ENCODE results near the gene TRIP12.
"Not testable (repeated sequence)": the region's sequence is repeated elsewhere in the genome, so short reads cannot be mapped to it uniquely, and the experiment has no call there.

The TRIP12 gene

DNA sequence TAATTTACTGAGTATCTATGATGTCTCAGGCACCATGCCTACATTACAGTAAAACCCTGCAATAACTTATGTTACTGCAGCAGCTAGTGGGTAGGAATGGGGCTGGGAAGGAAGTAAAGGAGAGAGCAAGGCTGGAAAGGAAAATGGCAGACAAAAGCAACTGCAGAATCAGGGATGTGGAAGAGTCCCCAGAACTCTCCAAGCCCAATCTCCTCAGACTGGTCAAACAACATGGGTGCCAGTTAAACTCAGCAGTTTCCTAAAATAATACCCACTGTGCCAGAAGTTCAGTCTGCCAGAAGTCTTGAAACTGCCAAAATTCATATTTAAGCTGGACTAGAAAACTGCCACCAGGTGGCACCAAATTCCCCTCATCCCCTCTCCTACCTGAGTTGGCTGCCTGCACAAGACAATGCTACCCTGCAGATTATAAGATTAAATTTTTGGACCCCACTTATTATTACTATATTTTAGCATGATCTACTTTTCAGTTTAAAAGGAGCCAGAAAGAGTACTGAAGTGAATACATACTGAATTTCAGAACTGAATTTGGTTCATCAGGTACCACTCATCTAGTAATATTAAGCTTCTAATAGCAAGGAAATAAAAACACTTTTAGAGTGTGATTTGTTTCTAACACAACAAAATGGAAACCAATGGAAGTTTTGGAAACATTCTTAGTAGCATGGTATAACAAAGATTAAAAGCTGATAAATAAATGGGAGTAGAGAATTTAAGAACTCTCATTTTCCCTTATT, 120.6 kb downstream of the TRIP12 start:
- H3K36me3 ChIP-seq (ENCODE audit: control insufficient read depth, insufficient read depth, low read length): peaks cover 17% of the 10 kb centered on the region
- no peak overlapping the region for H3K9ac ChIP-seq (ENCODE audit: low read length)

DNA sequence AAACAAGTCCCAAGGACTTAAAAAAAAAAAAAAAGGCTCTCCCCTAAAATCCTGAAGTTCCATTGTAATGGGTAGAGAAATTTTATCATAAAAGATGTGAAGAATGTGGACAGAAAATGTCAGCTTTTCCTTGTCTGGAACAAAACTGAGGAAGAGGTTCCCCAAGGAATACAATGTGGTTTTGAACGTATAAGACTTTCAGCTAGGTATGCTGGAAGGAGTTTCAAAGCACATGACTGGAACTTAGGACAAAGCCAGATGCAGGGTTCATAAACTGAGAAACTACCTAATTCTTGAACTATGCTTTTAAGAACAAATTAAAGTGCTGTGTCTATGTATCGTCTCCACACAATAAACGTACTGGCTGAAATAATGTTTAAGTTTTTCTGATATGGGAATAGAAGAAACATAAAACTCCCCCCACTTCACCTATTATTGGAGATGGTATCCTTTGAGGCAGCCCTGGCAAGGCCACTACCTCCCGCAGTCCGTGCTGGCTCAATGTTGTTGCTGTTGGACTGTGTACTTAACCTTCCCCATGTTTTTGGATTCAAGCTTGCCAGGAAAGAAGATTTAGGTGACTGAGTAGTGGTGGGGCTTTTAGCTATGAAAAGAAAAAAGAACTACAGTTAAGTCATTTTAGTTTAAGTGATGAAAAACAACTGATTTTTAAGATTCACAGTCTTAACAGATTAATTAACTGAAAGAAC, 123.2 kb downstream of the TRIP12 start:
- Histone ChIP-seq H3K4me1 (ENCODE audit: control insufficient read depth, insufficient read depth, low read length) (peaks cover 4% of the 10 kb centered on the region), H3K27ac (ENCODE audit: low read depth, low read length) (peak overlapping the region; percentile 10), H3K27me3 (ENCODE audit: control insufficient read depth, insufficient read depth, low read length) (no peaks in the 10 kb centered on the region), H3K36me3 (ENCODE audit: control insufficient read depth, insufficient read depth, low read length) (peaks cover 26% of the 10 kb centered on the region), H3K9ac (ENCODE audit: low read length) (no peak overlapping the region), H3K4me3 (ENCODE audit: low read length) (no peak overlapping the region)

More for the DNA sequence above, 120.6 kb downstream of the TRIP12 start:
- H3K27ac ChIP-seq (ENCODE audit: low read depth, low read length): no peak overlapping the region
- H3K4me3 ChIP-seq (ENCODE audit: low read length): no peak overlapping the region
- H3K27me3 ChIP-seq (ENCODE audit: control insufficient read depth, insufficient read depth, low read length): no peaks in the 10 kb centered on the region
- peaks cover 4% of the 10 kb centered on the region for H3K4me1 ChIP-seq (ENCODE audit: control insufficient read depth, insufficient read depth, low read length)

DNA sequence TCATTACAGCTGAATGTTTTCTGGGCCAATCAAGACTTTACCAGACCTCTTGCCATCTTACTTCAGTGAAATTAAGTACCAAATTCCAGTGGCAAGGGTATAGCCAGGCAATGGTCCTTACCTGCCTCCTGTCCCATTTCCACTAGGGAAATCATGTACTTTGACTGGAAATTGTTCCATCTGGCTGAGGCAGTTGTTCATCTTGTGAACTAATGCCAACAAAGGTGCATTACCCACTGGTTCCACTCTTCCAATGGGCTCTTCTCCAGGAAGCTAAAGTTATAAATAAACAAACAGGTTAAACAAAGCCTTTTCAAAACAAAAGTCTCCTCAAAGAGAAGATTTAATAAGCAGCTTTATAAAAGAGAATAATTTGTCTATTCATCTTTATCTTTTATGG, 126.8 kb downstream of the TRIP12 start:
- Histone ChIP-seq H3K4me1 (ENCODE audit: control insufficient read depth, insufficient read depth, low read length) (peaks cover 4% of the 10 kb centered on the region), H3K36me3 (ENCODE audit: control insufficient read depth, insufficient read depth, low read length) (peaks cover 31% of the 10 kb centered on the region), H3K4me3 (ENCODE audit: low read length) (no peak overlapping the region), H3K9ac (ENCODE audit: low read length) (no peak overlapping the region), H3K27ac (ENCODE audit: low read depth, low read length) (no peak overlapping the region), H3K27me3 (ENCODE audit: control insufficient read depth, insufficient read depth, low read length) (no peaks in the 10 kb centered on the region)

DNA sequence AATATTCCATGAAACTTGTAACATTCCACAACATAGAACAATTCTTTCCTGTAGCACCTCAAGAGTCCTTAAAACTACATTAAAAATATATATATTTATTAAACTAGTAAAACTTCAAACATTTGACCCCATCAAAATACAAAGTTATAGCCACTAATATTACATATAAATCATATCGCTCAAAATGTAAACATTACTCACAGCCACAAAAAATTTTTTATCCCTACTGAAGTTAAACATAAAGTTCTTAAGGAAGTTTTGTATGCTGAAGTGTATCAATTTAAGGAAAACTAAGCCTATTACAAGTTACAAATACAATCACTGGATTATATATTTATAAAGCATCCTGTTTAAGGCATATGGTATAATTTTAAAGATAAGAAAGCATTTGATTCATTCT, 127.2 kb downstream of the TRIP12 start:
- peaks cover 4% of the 10 kb centered on the region for H3K4me1 ChIP-seq (ENCODE audit: control insufficient read depth, insufficient read depth, low read length)
- H3K27ac ChIP-seq (ENCODE audit: low read depth, low read length): no peak overlapping the region
- H3K4me3 ChIP-seq (ENCODE audit: low read length): no peak overlapping the region
- H3K27me3 ChIP-seq (ENCODE audit: control insufficient read depth, insufficient read depth, low read length): no peaks in the 10 kb centered on the region
- peaks cover 31% of the 10 kb centered on the region for H3K36me3 ChIP-seq (ENCODE audit: control insufficient read depth, insufficient read depth, low read length)
- H3K9ac ChIP-seq (ENCODE audit: low read length): no peak overlapping the region

DNA sequence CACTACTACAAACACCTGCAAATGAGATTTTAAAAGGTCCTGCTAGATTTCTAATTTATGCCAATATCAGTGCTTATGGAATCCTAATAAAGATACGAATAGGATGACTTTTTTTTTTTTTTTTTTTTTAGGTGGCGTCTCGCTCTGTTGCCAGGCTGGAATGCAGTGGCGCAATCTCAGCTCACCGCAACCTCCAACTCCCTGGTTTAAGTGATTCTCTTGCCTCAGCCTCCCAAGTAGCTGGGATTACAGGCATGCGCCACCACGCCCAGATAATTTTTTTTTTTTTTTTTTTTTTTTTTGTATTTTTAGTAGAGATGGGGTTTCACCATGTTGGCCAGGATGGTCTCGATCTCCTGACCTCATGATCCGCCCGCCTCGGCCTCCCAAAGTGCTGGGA, 135.5 kb downstream of the TRIP12 start:
- not testable (repeated sequence) for H3K4me3 ChIP-seq (ENCODE audit: low read length); H3K4me1 ChIP-seq (ENCODE audit: control insufficient read depth, insufficient read depth, low read length); H3K9ac ChIP-seq (ENCODE audit: low read length); H3K36me3 ChIP-seq (ENCODE audit: control insufficient read depth, insufficient read depth, low read length); H3K27me3 ChIP-seq (ENCODE audit: control insufficient read depth, insufficient read depth, low read length); H3K27ac ChIP-seq (ENCODE audit: low read depth, low read length)

DNA sequence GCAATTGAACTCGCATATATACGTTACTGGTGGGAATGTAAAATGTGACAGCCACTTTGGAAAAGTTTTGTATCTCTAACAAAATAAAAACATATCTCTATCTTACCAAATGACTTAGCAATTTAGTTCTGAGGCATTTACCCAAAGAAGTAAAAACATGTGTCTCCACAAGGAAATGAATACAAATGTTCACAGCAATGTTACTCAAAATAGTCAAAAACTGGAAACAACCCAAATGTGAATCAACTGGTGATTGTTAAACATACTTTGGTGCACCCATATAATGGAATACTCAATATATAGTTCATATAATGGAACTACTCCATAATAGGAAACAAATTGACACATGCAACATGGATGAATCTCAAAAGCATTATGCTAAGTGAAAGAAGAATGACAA, 137.0 kb downstream of the TRIP12 start:
- H3K4me3 ChIP-seq (ENCODE audit: low read length): no peak overlapping the region
- H3K4me1 ChIP-seq (ENCODE audit: control insufficient read depth, insufficient read depth, low read length): no peaks in the 10 kb centered on the region
- H3K36me3 ChIP-seq (ENCODE audit: control insufficient read depth, insufficient read depth, low read length): peaks cover 8% of the 10 kb centered on the region
- H3K9ac ChIP-seq (ENCODE audit: low read length): no peak overlapping the region
- no peak overlapping the region for H3K27ac ChIP-seq (ENCODE audit: low read depth, low read length)
- no peaks in the 10 kb centered on the region for H3K27me3 ChIP-seq (ENCODE audit: control insufficient read depth, insufficient read depth, low read length)

DNA sequence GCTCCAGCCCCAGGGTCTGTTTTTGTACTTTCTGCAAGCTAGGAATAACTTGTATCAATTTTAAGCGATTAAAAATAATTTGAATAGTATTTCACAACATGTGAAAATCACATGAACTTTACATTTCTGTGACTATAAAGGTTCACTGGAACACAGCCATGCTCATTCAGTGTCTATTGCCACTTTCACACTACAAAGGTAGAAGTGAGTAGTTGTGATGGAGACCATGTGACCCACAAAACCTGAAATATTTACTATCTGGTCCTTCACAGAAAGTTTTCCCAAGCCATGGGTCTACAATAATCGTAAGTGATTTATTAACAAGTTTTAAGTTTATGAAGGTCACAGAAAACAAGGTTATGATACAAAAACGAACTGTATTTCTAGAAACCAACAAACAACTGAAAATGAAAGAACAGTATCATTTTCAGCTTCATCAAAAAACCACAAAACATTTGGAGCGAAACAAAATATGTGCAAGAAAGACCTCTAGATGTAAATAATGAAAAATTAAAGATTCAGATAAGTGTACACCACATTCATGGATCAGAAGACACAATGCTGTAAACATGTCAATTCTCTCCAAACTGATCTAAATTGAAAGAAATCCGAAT, 138.6 kb downstream of the TRIP12 start:
- Histone ChIP-seq H3K36me3 (ENCODE audit: control insufficient read depth, insufficient read depth, low read length) (peaks cover 10% of the 10 kb centered on the region), H3K27ac (ENCODE audit: low read depth, low read length) (no peak overlapping the region)

DNA sequence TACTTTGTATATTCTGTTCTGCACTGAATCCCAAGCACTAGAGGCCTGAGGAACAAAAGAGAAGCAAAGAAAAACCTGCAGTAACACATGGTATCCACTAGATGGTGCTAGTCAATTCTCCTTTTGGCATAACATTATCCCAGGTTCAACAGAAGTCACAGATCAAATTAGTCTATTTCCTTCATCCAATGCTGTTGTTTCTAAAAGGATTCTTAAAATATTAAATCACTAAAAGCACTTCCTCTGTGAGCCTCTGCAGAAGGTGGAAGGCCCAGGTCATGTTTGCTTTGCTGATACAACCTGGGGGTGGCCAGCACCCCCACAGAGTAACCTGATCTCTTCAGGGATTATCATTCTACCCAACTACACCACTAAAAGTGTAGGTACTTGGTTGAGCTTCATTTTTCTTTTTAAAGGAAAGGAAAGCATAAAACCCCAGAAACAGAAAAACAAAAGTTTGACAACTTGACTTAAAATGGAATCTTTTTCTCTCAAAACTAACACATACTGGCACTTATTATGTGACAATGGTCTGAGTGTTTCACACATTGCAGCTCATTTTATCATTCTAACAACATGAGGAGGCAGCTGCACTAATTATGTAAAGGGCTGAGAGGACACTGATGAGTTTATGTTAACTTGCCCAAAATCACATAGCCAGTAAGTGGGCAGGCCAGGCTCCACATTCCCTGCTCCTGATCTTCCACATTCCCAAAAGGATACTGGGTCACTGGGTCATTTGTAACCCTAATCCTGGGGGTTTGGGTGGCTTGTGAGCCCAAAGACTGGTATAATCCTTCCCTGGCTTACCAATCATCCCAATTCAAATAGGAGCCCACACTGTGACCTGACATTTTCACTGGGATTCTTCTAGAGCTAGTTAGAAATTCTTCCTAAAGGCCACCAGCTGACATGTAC, 140.7 kb downstream of the TRIP12 start:
- Histone ChIP-seq H3K4me1 (ENCODE audit: control insufficient read depth, insufficient read depth, low read length) (no peaks in the 10 kb centered on the region), H3K27me3 (ENCODE audit: control insufficient read depth, insufficient read depth, low read length) (no peaks in the 10 kb centered on the region), H3K9ac (ENCODE audit: low read length) (no peak overlapping the region), H3K27ac (ENCODE audit: low read depth, low read length) (no peak overlapping the region), H3K36me3 (ENCODE audit: control insufficient read depth, insufficient read depth, low read length) (peaks cover 13% of the 10 kb centered on the region), H3K4me3 (ENCODE audit: low read length) (no peak overlapping the region)

More for the DNA sequence above, 138.6 kb downstream of the TRIP12 start:
- H3K9ac ChIP-seq (ENCODE audit: low read length): no peak overlapping the region
- H3K27me3 ChIP-seq (ENCODE audit: control insufficient read depth, insufficient read depth, low read length): no peaks in the 10 kb centered on the region
- no peak overlapping the region for H3K4me3 ChIP-seq (ENCODE audit: low read length)
- no peaks in the 10 kb centered on the region for H3K4me1 ChIP-seq (ENCODE audit: control insufficient read depth, insufficient read depth, low read length)

DNA sequence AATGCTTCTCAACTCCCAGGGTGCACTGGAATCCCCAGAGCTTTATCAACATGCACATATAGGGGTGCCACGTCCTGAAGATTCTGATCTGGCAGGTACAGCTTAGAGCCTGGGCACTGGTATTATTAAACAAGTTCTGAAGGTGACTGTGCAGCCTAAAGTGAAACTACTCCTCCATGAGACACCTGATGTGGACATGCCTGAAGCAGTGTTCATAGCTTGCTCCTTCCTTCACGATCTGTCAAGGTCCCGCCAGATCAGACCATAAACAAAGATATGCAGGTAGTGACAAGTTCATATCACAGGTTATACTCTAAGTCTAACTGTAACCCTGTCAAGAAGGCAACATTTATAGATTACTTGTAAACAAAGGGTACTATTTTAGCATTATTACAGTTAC, 142.2 kb downstream of the TRIP12 start:
- Histone ChIP-seq H3K36me3 (ENCODE audit: control insufficient read depth, insufficient read depth, low read length) (peaks cover 14% of the 10 kb centered on the region), H3K4me1 (ENCODE audit: control insufficient read depth, insufficient read depth, low read length) (no peaks in the 10 kb centered on the region), H3K9ac (ENCODE audit: low read length) (no peak overlapping the region), H3K4me3 (ENCODE audit: low read length) (no peak overlapping the region), H3K27ac (ENCODE audit: low read depth, low read length) (no peak overlapping the region), H3K27me3 (ENCODE audit: control insufficient read depth, insufficient read depth, low read length) (no peaks in the 10 kb centered on the region)

DNA sequence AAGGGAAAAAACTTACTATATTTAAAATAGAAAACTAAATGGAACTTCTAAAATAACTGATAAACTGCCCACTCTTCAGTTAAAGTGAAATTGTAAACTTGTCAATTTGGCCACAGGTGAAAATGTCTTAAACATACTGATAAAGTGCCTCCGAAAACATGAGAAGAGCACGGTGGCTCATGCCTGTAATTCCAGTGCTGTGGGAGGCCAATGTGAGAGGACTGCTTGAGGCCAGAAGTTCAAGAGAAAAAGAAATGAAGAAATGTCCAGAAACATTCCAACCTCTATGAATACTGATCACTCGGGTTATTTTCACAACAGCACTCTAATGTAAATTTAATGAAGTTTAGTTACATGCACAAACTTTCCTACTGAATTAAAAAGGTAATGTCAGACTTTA, 144.1 kb downstream of the TRIP12 start:
- Histone ChIP-seq H3K9ac (ENCODE audit: low read length) (no peak overlapping the region), H3K36me3 (ENCODE audit: control insufficient read depth, insufficient read depth, low read length) (peaks cover 22% of the 10 kb centered on the region), H3K27me3 (ENCODE audit: control insufficient read depth, insufficient read depth, low read length) (no peaks in the 10 kb centered on the region), H3K4me3 (ENCODE audit: low read length) (no peak overlapping the region), H3K27ac (ENCODE audit: low read depth, low read length) (no peak overlapping the region), H3K4me1 (ENCODE audit: control insufficient read depth, insufficient read depth, low read length) (no peaks in the 10 kb centered on the region)

DNA sequence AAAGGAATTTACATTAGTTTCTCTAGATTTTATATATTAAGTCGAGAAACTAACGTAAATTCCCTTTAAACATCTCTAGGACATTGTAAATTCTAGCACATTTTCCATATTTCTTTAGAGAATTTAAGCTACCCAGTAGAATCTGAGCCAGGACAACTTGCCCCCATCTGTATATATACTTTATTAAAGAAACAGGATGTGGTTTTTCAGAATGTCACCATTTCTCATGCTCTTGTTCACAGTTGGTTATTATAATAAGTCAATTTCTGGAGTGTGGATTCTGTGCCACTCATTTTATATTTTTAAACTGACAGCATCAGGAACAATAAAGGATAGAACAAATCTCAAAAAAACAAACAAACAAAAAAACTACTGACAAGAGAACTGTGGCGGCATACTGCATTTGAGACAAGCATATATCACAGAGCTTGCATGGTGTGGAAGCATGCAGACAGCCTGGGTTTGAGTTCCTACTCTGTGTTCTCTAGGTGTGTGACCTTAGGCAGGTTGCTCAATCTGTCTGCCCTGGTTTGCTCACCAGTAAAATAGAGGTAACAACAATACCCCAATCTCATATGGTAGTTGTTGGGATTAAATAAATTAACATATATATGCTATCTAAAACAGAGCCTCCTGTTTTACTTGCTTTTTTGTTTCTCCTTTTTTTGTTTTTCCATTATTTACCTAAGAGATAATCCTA, 146.0 kb downstream of the TRIP12 start:
- H3K27me3 ChIP-seq (ENCODE audit: control insufficient read depth, insufficient read depth, low read length): no peaks in the 10 kb centered on the region
- H3K36me3 ChIP-seq (ENCODE audit: control insufficient read depth, insufficient read depth, low read length): peaks cover 27% of the 10 kb centered on the region
- no peak overlapping the region for H3K9ac ChIP-seq (ENCODE audit: low read length)
- H3K4me3 ChIP-seq (ENCODE audit: low read length): no peak overlapping the region
- no peak overlapping the region for H3K27ac ChIP-seq (ENCODE audit: low read depth, low read length)
- H3K4me1 ChIP-seq (ENCODE audit: control insufficient read depth, insufficient read depth, low read length): no peaks in the 10 kb centered on the region
